ENCODE results near the gene WNT5A.

DNA sequence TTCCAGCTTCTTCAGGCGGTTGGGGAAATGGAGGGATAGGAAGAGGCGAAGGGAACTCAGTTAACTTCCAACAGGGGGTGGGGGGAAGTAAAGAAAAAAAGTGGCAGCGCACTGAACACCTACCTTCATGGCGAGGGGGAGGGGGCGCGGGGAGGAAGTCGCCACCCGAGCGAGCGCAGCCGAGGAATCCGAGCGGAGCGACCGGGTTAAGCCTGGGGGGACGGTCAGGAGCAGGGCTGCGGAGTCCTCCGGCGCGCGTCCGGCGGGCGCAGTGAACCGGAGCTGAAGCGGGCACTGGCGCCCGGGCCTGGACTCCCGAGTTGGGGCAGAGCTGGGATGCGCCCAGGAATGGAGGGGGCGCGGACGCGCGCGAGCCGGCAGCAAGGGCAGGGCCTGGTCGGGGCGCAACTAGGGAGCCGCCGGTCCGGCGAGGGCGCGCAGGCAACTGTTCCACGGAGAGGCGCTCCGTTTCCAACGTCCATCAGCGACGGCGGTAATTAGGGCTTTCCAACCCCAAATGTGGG, at the start of gene WNT5A:
- no peak for TF ChIP-seq EZH2 (IDR thresholded peaks at IDR 0.05; ENCODE audit: low read depth)
- TF ChIP-seq, protein P1, sequence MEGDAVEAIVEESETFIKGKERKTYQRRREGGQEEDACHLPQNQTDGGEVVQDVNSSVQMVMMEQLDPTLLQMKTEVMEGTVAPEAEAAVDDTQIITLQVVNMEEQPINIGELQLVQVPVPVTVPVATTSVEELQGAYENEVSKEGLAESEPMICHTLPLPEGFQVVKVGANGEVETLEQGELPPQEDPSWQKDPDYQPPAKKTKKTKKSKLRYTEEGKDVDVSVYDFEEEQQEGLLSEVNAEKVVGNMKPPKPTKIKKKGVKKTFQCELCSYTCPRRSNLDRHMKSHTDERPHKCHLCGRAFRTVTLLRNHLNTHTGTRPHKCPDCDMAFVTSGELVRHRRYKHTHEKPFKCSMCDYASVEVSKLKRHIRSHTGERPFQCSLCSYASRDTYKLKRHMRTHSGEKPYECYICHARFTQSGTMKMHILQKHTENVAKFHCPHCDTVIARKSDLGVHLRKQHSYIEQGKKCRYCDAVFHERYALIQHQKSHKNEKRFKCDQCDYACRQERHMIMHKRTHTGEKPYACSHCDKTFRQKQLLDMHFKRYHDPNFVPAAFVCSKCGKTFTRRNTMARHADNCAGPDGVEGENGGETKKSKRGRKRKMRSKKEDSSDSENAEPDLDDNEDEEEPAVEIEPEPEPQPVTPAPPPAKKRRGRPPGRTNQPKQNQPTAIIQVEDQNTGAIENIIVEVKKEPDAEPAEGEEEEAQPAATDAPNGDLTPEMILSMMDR (conservative IDR thresholded peaks at IDR 0.05): no peak

Measured in PC-9 (cell line).